Esophagus squamous epithelium (tissue), 5 donors: ENCODE data around the gene ENTPD1. TPM values are rescaled to one million over a fixed set of nuclear protein-coding genes. Genes with fewer than 3 reads are reported as not detected.

Source experiments
- DNase-seq: peaks from one replicate; lab custom pipeline; 2025; lab: John Stamatoyannopoulos, UW
- H3K27ac ChIP-seq, 4 donors: fragments of 200-600 bp; sonication (generic); one replicate each; pipeline ENCODE4 v1.5.1; 2016 to 2019; ENCODE audit warnings: mild to moderate bottlenecking in 1 of 4
- H3K27me3 ChIP-seq, 4 donors: fragments of 200-600 bp; sonication (generic); 1 replicate in 3 of 4; 2 replicates in 1 of 4; pipeline versions ENCODE4 v1.5.1 to v1.6.0; 2017 to 2021; ENCODE audit warnings: antibody characterized with exemption in 1 of 4
- H3K36me3 ChIP-seq, 3 donors: fragments of 200-600 bp; sonication (generic); one replicate each; pipeline ENCODE4 v1.5.1; 2016 to 2019
- H3K4me1 ChIP-seq, 3 donors: fragments of 200-600 bp; sonication (generic); one replicate each; pipeline ENCODE4 v1.5.1; 2017 to 2019
- H3K4me3 ChIP-seq, 4 donors: fragments of 200-600 bp; sonication (generic); 1 replicate in 3 of 4; 2 replicates in 1 of 4; pipeline ENCODE4 v1.5.1; 2016 to 2019; ENCODE audit warnings: mild to moderate bottlenecking in 2 of 4, moderate library complexity in 1 of 4
- H3K9me3 ChIP-seq, 3 donors: fragments of 200-600 bp; sonication (generic); one replicate each; pipeline ENCODE4 v1.5.1; 2016 to 2019
- CTCF ChIP-seq, 6 experiments: fragments of 450-650 bp in 4 of 6; fragments of 200-600 bp in 2 of 6; sonication (generic) in 2 of 6; IDR thresholded peaks; one replicate each; pipeline ENCODE4 v1.5.1; 2016 to 2019; ENCODE audit warnings: antibody characterized with exemption in 6 of 6, mild to moderate bottlenecking in 4 of 6, moderate library complexity in 4 of 6
- POLR2A ChIP-seq, 4 donors: fragments of 450-650 bp; IDR thresholded peaks; one replicate each; pipeline ENCODE4 v1.6.1; 2017; ENCODE audit warnings: antibody characterized with exemption in 4 of 4, mild to moderate bottlenecking in 4 of 4, moderate library complexity in 3 of 4
- WGBS, 2 donors: methylation state at CpG; one replicate each; pipeline ENCODE4 v1.1.5; 2018; 5-methylcytosine and 5-hydroxymethylcytosine counted together
- intact Hi-C: fragments of 100-400 bp; cut with DNase I; formaldehyde crosslinking; loops from one replicate; pipeline ENCODE4 v1.15.0; 2022
- total RNA-seq, 4 donors: library from RNA; depleted of rRNA; stranded (reverse); fragments of >200 nt; gene quantifications; one replicate each; pipeline ENCODE4 v1.1.0, GENCODE V29; 2016
- donor health status: DM: yes; HTN: yes; CAD: no.

ENTPD1 gene
- total RNA-seq, 4 donors from 2014 or later, result 7.7 to 34.5 (median 10.1) TPM

- Histone ChIP-seq H3K9me3 (no peaks in the 10 kb centered on the region), H3K27me3 (no peaks in the 10 kb centered on the region), H3K4me1 (peaks cover 5 to 49% (median 29%) of the 10 kb centered on the region in 3 donors), H3K27ac (peak overlapping the region in 1 of 4 donors; percentile 46), H3K36me3 (no peaks in the 10 kb centered on the region), H3K4me3 (no peak overlapping the region)
- TF ChIP-seq CTCF (IDR thresholded peaks at IDR 0.05) (no peak), POLR2A (IDR thresholded peaks at IDR 0.05) (no peak)
- intact Hi-C loops, result no loop called here
- DNase-seq, result no peak
- WGBS, 2 donors, result 44 to 65% methylated on average over 3 of the region's 3 CpGs
Observed at GRCh38 chr10:95790982-95791381, 35.0 kb downstream of the ENTPD1 start.

GRCh38 chr10:95791425-95791979 is 35.5 kb downstream of the ENTPD1 start:
- no peak overlapping the region for H3K4me3 ChIP-seq
- TF ChIP-seq CTCF (IDR thresholded peaks at IDR 0.05) (no peak), POLR2A (IDR thresholded peaks at IDR 0.05) (no peak)
- 50 to 62% methylated on average over 2 of the region's 2 CpGs for WGBS, 2 donors
- H3K27me3 ChIP-seq, result no peaks in the 10 kb centered on the region
- H3K4me1 ChIP-seq, result peaks cover 5 to 44% (median 26%) of the 10 kb centered on the region in 3 donors
- H3K9me3 ChIP-seq, result no peaks in the 10 kb centered on the region
- DNase-seq, result no peak
- no peaks in the 10 kb centered on the region for H3K36me3 ChIP-seq
- intact Hi-C loops, result no loop called here
- peak overlapping the region in 3 of 4 donors; percentile 46 to 70 (median 59) for H3K27ac ChIP-seq

DNA sequence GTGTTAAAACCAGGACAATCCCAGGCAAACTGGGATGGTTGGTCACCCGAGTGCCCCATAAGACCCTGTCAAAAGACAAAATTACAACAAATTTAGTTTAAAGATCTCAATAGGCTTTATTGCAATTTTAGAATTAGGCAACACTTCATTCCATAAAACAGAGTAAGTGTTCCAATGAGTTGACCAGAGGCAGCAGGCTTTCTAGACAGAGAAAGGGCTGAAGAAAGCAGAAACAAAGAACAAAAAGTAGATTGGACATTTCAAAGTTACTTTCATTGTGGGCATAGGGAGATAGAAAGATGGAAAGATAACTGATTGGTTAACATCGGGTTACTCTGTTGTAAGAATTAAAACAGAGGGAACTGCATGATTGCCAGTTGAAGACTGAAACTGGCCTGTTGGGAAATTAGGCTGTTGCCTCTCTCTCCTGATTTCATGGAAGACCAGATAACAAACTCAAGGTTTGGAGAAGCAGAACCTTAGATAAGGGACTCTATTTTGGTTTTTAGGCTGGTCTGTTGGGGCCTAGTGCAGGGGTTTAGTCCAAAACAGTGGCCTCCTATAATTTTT is 36.3 kb downstream of the ENTPD1 start:
- DNase-seq, result no peak
- H3K36me3 ChIP-seq, result no peaks in the 10 kb centered on the region
- no peaks in the 10 kb centered on the region for H3K9me3 ChIP-seq
- no peak for TF ChIP-seq POLR2A (IDR thresholded peaks at IDR 0.05)
- no peak for TF ChIP-seq CTCF (IDR thresholded peaks at IDR 0.05)
- H3K4me1 ChIP-seq, result peaks cover 5 to 42% (median 26%) of the 10 kb centered on the region in 3 donors
- H3K27ac ChIP-seq, result peak overlapping the region; percentile 31 to 88 (median 64)
- no peaks in the 10 kb centered on the region for H3K27me3 ChIP-seq
- intact Hi-C loops, result no loop called here
- H3K4me3 ChIP-seq, result no peak overlapping the region
- 60 to 71% methylated on average over 2 of the region's 2 CpGs for WGBS, 2 donors

DNA sequence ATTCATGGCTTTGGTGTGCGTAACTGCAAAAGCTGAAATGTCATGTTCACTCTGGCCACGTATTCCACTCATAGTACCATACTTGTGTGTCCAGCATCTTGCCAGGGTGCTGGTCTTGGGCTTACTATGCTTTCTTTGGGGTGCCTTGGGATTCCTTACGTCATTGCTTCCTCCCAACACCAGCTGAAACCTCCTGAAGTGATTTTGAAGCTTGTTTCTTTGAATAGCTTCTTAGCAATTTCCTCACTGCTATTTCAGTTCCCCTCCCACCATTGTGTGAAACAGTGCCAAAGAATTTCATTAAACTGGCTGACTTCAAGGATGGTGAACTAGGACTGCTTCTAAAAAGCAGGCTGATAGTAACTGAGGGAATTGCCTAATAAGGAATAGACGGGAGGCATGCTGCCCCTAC is 36.9 kb downstream of the ENTPD1 start:
- WGBS, 2 donors, result 46 to 50% methylated on average over 4 of the region's 4 CpGs
- TF ChIP-seq POLR2A (IDR thresholded peaks at IDR 0.05), result no peak
- TF ChIP-seq CTCF (IDR thresholded peaks at IDR 0.05), result no peak
- no peaks in the 10 kb centered on the region for H3K36me3 ChIP-seq
- no peaks in the 10 kb centered on the region for H3K9me3 ChIP-seq
- no peak overlapping the region for H3K4me3 ChIP-seq
- H3K27ac ChIP-seq, result peak overlapping the region; percentile 31 to 88 (median 72)
- no peak for DNase-seq
- H3K4me1 ChIP-seq, result peaks cover 5 to 42% (median 26%) of the 10 kb centered on the region in 3 donors
- H3K27me3 ChIP-seq, result no peaks in the 10 kb centered on the region
- intact Hi-C loops, result no loop called here

DNA sequence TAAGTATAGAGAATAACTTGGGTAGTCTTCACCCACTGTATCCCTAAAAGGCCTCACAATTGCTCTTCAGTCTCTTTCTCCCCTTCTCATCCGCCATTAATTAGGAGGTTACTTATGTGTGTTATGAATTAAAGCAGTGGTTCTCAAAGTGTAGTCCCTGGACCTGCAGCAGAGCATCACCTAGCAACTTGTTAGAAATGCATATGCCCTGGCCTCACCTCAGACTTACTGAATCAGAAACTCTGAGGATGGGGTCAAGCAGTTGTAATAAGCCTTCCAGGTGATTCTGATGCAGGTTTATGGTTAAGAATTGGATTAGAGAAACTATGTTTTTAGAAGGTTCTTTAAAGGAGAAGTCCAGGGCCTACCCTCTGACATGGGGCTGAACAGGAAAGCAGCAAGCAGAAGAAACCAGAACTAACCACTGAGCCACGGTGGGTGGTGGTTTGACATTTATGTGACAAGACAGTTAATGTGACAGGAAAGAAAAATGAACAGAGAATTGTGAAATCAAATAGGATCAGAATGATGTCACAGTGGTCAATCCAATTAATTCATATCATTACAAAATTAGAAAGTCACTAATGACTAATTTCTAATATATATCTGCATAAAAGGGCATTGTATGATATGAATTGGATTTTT is 37.6 kb downstream of the ENTPD1 start:
- TF ChIP-seq POLR2A (IDR thresholded peaks at IDR 0.05) (no peak), CTCF (IDR thresholded peaks at IDR 0.05) (no peak)
- Histone ChIP-seq H3K4me1 (peaks cover 5 to 42% (median 30%) of the 10 kb centered on the region in 3 donors), H3K27me3 (no peaks in the 10 kb centered on the region), H3K27ac (peak overlapping the region; percentile 31 to 88 (median 72)), H3K36me3 (no peaks in the 10 kb centered on the region), H3K4me3 (no peak overlapping the region), H3K9me3 (no peaks in the 10 kb centered on the region)
- intact Hi-C loops, result no loop called here
- no peak for DNase-seq
- WGBS, 2 donors, result 54 to 68% methylated on average over 2 of the region's 2 CpGs
